ENCODE data around the gene BMPER. TPM values are rescaled to one million over a fixed set of nuclear protein-coding genes. Genes with fewer than 3 reads are reported as not detected.

The BMPER gene
- total RNA-seq, 1 donor from 2014 or later: 5.2 TPM

DNA sequence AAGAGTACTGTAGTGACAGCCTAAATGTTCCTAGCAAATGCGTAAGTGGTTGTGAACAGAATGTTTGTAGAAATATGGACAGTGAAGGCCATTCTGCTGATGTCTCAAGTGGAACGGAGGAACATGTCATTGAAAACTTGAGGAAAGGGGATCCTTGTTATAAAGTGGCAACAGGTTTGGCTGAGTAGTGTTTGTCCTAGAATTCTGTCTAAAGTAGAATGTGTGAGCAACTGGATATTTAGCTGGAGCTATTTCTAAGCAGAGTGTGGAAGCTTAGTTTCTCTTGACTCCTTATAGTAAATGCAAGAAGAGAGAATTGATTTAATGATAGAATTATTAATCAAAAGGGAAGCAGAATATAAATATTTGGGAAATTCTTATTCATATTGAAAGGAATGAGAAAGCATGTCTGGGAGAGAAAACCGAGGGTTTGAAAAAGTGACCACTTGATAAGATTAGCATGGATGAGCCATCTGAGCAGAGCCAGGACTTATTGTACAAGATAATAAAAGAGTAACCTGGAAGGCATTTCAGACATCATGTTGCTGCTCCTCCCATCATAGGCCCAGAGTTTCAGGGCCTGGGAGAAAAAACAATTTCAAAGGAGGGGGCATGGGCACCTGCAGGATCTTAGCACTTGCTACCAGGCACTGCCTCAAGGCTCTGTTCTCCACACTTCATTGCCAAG, 276.1 kb downstream of the BMPER start:
- Histone ChIP-seq H3K4me1 (no peaks in the 10 kb centered on the region), H3K4me3 (no peak overlapping the region), H3K36me3 (no peaks in the 10 kb centered on the region), H3K27me3 (no peaks in the 10 kb centered on the region), H3K9me3 (no peaks in the 10 kb centered on the region), H3K27ac (no peak overlapping the region)
- DNase-seq (ENCODE audit: extremely low spot score in 2 of 2): no peak
- intact Hi-C loops (cut with DNase I): no loop called here
- TF ChIP-seq POLR2AphosphoS5 (IDR thresholded peaks at IDR 0.05; ENCODE audit: insufficient read depth in 1 of 2, low read depth in 1 of 2): no peak
- no peak for TF ChIP-seq POLR2A (IDR thresholded peaks at IDR 0.05)
- TF ChIP-seq, protein P1, sequence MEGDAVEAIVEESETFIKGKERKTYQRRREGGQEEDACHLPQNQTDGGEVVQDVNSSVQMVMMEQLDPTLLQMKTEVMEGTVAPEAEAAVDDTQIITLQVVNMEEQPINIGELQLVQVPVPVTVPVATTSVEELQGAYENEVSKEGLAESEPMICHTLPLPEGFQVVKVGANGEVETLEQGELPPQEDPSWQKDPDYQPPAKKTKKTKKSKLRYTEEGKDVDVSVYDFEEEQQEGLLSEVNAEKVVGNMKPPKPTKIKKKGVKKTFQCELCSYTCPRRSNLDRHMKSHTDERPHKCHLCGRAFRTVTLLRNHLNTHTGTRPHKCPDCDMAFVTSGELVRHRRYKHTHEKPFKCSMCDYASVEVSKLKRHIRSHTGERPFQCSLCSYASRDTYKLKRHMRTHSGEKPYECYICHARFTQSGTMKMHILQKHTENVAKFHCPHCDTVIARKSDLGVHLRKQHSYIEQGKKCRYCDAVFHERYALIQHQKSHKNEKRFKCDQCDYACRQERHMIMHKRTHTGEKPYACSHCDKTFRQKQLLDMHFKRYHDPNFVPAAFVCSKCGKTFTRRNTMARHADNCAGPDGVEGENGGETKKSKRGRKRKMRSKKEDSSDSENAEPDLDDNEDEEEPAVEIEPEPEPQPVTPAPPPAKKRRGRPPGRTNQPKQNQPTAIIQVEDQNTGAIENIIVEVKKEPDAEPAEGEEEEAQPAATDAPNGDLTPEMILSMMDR (IDR thresholded peaks at IDR 0.05): no peak

GRCh38 chr7:34184466-34184865, 279.1 kb downstream of the BMPER start:
- no peaks in the 10 kb centered on the region for H3K4me1 ChIP-seq
- DNase-seq (ENCODE audit: extremely low spot score in 2 of 2): no peak
- TF ChIP-seq POLR2AphosphoS5 (IDR thresholded peaks at IDR 0.05; ENCODE audit: insufficient read depth in 1 of 2, low read depth in 1 of 2): no peak
- TF ChIP-seq, protein P1 (IDR thresholded peaks at IDR 0.05): no peak
- TF ChIP-seq POLR2A (IDR thresholded peaks at IDR 0.05): no peak
- intact Hi-C loops (cut with DNase I): no loop called here
- no peak overlapping the region for H3K27ac ChIP-seq
- H3K9me3 ChIP-seq: no peaks in the 10 kb centered on the region
- H3K27me3 ChIP-seq: no peaks in the 10 kb centered on the region
- no peak overlapping the region for H3K4me3 ChIP-seq
- no peaks in the 10 kb centered on the region for H3K36me3 ChIP-seq

GRCh38 chr7:34187798-34188307, 282.5 kb downstream of the BMPER start:
- intact Hi-C loops (cut with DNase I): no loop called here
- Histone ChIP-seq H3K36me3 (no peaks in the 10 kb centered on the region), H3K27me3 (no peaks in the 10 kb centered on the region), H3K27ac (no peak overlapping the region), H3K9me3 (no peaks in the 10 kb centered on the region), H3K4me3 (no peak overlapping the region), H3K4me1 (no peaks in the 10 kb centered on the region)
- TF ChIP-seq POLR2A (IDR thresholded peaks at IDR 0.05): no peak
- TF ChIP-seq, protein P1 (IDR thresholded peaks at IDR 0.05): no peak
- no peak for TF ChIP-seq POLR2AphosphoS5 (IDR thresholded peaks at IDR 0.05; ENCODE audit: insufficient read depth in 1 of 2, low read depth in 1 of 2)
- no peak for DNase-seq (ENCODE audit: extremely low spot score in 2 of 2)

DNA sequence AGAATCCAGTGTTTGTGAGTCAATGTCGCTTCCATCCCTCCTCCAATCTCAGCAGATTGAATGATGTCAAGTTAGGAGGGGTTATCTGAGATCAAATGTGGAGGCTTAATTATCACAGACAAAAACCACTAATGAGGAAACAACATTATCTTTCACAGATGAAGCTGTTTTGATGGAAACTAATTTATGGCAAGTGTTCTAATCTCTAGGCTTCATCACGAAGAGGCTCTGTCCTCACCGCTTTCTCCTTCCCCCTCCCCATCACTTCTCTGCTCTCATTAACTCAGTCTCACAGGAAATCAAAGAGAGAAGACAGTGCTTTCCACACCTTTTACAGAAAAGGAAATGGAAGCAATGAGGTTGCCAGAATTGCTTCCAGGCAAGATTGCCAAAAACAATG, 283.7 kb downstream of the BMPER start:
- intact Hi-C loops (cut with DNase I): no loop called here
- no peak overlapping the region for H3K27ac ChIP-seq
- no peaks in the 10 kb centered on the region for H3K4me1 ChIP-seq
- H3K36me3 ChIP-seq: no peaks in the 10 kb centered on the region
- TF ChIP-seq, protein P1 (IDR thresholded peaks at IDR 0.05): no peak
- no peak for TF ChIP-seq POLR2AphosphoS5 (IDR thresholded peaks at IDR 0.05; ENCODE audit: insufficient read depth in 1 of 2, low read depth in 1 of 2)
- TF ChIP-seq POLR2A (IDR thresholded peaks at IDR 0.05): no peak
- DNase-seq (ENCODE audit: extremely low spot score in 2 of 2): no peak
- no peaks in the 10 kb centered on the region for H3K9me3 ChIP-seq
- H3K4me3 ChIP-seq: no peak overlapping the region
- no peaks in the 10 kb centered on the region for H3K27me3 ChIP-seq

GRCh38 chr7:34190299-34190698, 285.0 kb downstream of the BMPER start:
- Histone ChIP-seq H3K27ac (no peak overlapping the region), H3K36me3 (no peaks in the 10 kb centered on the region), H3K27me3 (no peaks in the 10 kb centered on the region), H3K4me1 (no peaks in the 10 kb centered on the region), H3K9me3 (no peaks in the 10 kb centered on the region), H3K4me3 (no peak overlapping the region)
- intact Hi-C loops (cut with DNase I): no loop called here
- no peak for TF ChIP-seq POLR2A (IDR thresholded peaks at IDR 0.05)
- TF ChIP-seq, protein P1 (IDR thresholded peaks at IDR 0.05): no peak
- TF ChIP-seq POLR2AphosphoS5 (IDR thresholded peaks at IDR 0.05; ENCODE audit: insufficient read depth in 1 of 2, low read depth in 1 of 2): no peak
- no peak for DNase-seq (ENCODE audit: extremely low spot score in 2 of 2)

All from vagina (tissue), 2 donors.